H9 (cell line): Measurements from ENCODE around the gene PNPLA1. TPM values are rescaled to one million over a fixed set of nuclear protein-coding genes. Genes with fewer than 3 reads are reported as not detected.

Experiments used
- DNase-seq: peaks from one replicate; pipeline ENCODE4 v3.0.0-alpha.2; 2017
- H2AFZ ChIP-seq: one replicate; pipeline ENCODE4 v1.6.1; 2013; ENCODE audit warnings: mild to moderate bottlenecking, low read length, control low read depth, moderate library complexity
- H2AK5ac ChIP-seq: 2 replicates; pipeline ENCODE4 v1.6.1; 2013; ENCODE audit warnings: low read length, control low read depth, mixed read lengths; ENCODE audit not compliant: insufficient read length
- H2BK120ac ChIP-seq: one replicate; pipeline ENCODE4 v1.6.1; 2013; ENCODE audit warnings: low read depth, mild to moderate bottlenecking, low read length, control low read depth, inconsistent platforms; ENCODE audit not compliant: poor library complexity, severe bottlenecking
- H2BK12ac ChIP-seq: 2 replicates; pipeline ENCODE4 v1.6.1; 2013; ENCODE audit warnings: low read length, control low read depth, mixed read lengths, low read depth; ENCODE audit not compliant: insufficient read length
- H2BK15ac ChIP-seq: 2 replicates; pipeline ENCODE4 v1.6.1; 2013; ENCODE audit warnings: low read depth, low read length, control low read depth
- H2BK20ac ChIP-seq: one replicate; pipeline ENCODE4 v1.6.1; 2013; ENCODE audit warnings: low read depth, mild to moderate bottlenecking, low read length, control low read depth, inconsistent platforms; ENCODE audit not compliant: poor library complexity, severe bottlenecking
- H2BK5ac ChIP-seq: 2 replicates; pipeline ENCODE4 v1.6.1; 2013; ENCODE audit warnings: low read length, control low read depth, mixed read lengths; ENCODE audit not compliant: insufficient read length
- H3K14ac ChIP-seq: 2 replicates; pipeline ENCODE4 v1.6.1; 2013; ENCODE audit warnings: low read length, control low read depth; ENCODE audit not compliant: insufficient read depth
- H3K18ac ChIP-seq: 2 replicates; pipeline ENCODE4 v1.6.1; 2013; ENCODE audit warnings: low read depth, mild to moderate bottlenecking, mixed read lengths, low read length, control low read depth; ENCODE audit not compliant: insufficient read length
- H3K23ac ChIP-seq: 2 replicates; pipeline ENCODE4 v1.6.1; 2013; ENCODE audit warnings: low read length, control low read depth, mixed read lengths, low read depth; ENCODE audit not compliant: insufficient read length
- H3K23me2 ChIP-seq: 2 replicates; pipeline ENCODE4 v1.6.1; 2013; ENCODE audit warnings: low read depth, mild to moderate bottlenecking, mixed read lengths, low read length, control low read depth; ENCODE audit not compliant: insufficient read length, poor library complexity, severe bottlenecking
- H3K27ac ChIP-seq: 2 replicates; pipeline ENCODE4 v1.5.1; 2013; ENCODE audit warnings: low read length, control low read depth, mixed read lengths, low read depth; ENCODE audit not compliant: insufficient read length
- H3K27me3 ChIP-seq: 2 replicates; pipeline ENCODE4 v1.6.1; 2013; ENCODE audit warnings: low read length, control low read depth, inconsistent platforms; ENCODE audit not compliant: insufficient read depth
- H3K4ac ChIP-seq: 2 replicates; pipeline ENCODE4 v1.6.1; 2013; ENCODE audit warnings: low read depth, mild to moderate bottlenecking, control low read depth, inconsistent platforms, low read length, moderate library complexity
- H3K4me1 ChIP-seq: 2 replicates; pipeline ENCODE4 v1.6.1; 2013; ENCODE audit warnings: low read length, control low read depth, inconsistent platforms; ENCODE audit not compliant: insufficient read depth
- H3K4me2 ChIP-seq: 2 replicates; pipeline ENCODE4 v1.6.1; 2013; ENCODE audit warnings: low read length, control low read depth, mixed read lengths; ENCODE audit not compliant: insufficient read length, insufficient read depth
- H3K56ac ChIP-seq: 2 replicates; pipeline ENCODE4 v1.6.1; 2013; ENCODE audit warnings: low read depth, mild to moderate bottlenecking, mixed read lengths, low read length, control low read depth; ENCODE audit not compliant: insufficient read length
- H3K79me1 ChIP-seq: 2 replicates; pipeline ENCODE4 v1.6.1; 2013; ENCODE audit warnings: low read depth, mild to moderate bottlenecking, moderate library complexity, low read length, control low read depth, inconsistent platforms; ENCODE audit not compliant: insufficient read depth, poor library complexity, severe bottlenecking
- H3K79me2 ChIP-seq: 2 replicates; pipeline ENCODE4 v1.6.1; 2013; ENCODE audit warnings: low read length, control low read depth, inconsistent platforms; ENCODE audit not compliant: insufficient read depth
- H3K9ac ChIP-seq: 2 replicates; pipeline ENCODE4 v1.6.1; 2013; ENCODE audit warnings: low read length, control low read depth, mixed read lengths; ENCODE audit not compliant: insufficient read length; ENCODE audit errors: extremely low read depth
- H3K9me3 ChIP-seq: one replicate; pipeline ENCODE4 v1.6.1; 2013; ENCODE audit warnings: low read depth, low read length, inconsistent platforms; ENCODE audit not compliant: control insufficient read depth
- H3T11ph ChIP-seq: one replicate; pipeline ENCODE4 v1.6.1; 2013; ENCODE audit warnings: mild to moderate bottlenecking, low read length, control low read depth, inconsistent platforms
- H4K20me1 ChIP-seq: one replicate; pipeline ENCODE4 v1.6.1; 2013; ENCODE audit not compliant: control insufficient read depth, insufficient read length, insufficient read depth
- H4K5ac ChIP-seq: 2 replicates; pipeline ENCODE4 v1.6.1; 2013; ENCODE audit warnings: low read depth, mild to moderate bottlenecking, mixed read lengths, low read length, control low read depth; ENCODE audit not compliant: insufficient read length
- H4K8ac ChIP-seq: replicated peaks from 2 replicates; pipeline ENCODE4 v1.6.1; 2013; ENCODE audit warnings: low read length, control low read depth, mixed read lengths, low read depth; ENCODE audit not compliant: insufficient read length
- H4K91ac ChIP-seq: 2 replicates; pipeline ENCODE4 v1.6.1; 2013; ENCODE audit warnings: low read depth, mild to moderate bottlenecking, moderate library complexity, mixed read lengths, low read length, control low read depth; ENCODE audit not compliant: insufficient read length
- H3K27ac Mint-ChIP-seq, 3 experiments: 2 replicates in 2 of 3; 3 replicates in 1 of 3; pipeline ENCODE4 v1.8.0; 2020 to 2021; ENCODE audit warnings: mixed read lengths in 3 of 3, mild to moderate bottlenecking in 1 of 3, moderate library complexity in 1 of 3
- H3K27me3 Mint-ChIP-seq: 2 replicates; pipeline ENCODE4 v1.8.0; 2021; ENCODE audit warnings: low read depth, mild to moderate bottlenecking, moderate library complexity, mixed read lengths
- H3K36me3 Mint-ChIP-seq, 3 experiments: 2 replicates in 2 of 3; 3 replicates in 1 of 3; pipeline ENCODE4 v1.8.0; 2020 to 2021; ENCODE audit warnings: low read depth in 3 of 3, mixed read lengths in 3 of 3; ENCODE audit not compliant: insufficient read depth in 1 of 3
- H3K4me1 Mint-ChIP-seq, 2 experiments: 2 replicates each; pipeline ENCODE4 v1.8.0; 2020; ENCODE audit warnings: mixed read lengths in 2 of 2
- H3K4me3 Mint-ChIP-seq, 2 experiments: 2 replicates in 1 of 2; 3 replicates in 1 of 2; pipeline ENCODE4 v1.8.0; 2020 to 2021; ENCODE audit warnings: mild to moderate bottlenecking in 2 of 2, mixed read lengths in 2 of 2, moderate library complexity in 1 of 2
- H3K9me3 Mint-ChIP-seq, 2 experiments: 2 replicates in 1 of 2; 3 replicates in 1 of 2; pipeline ENCODE4 v1.8.0; 2020; ENCODE audit warnings: mild to moderate bottlenecking in 2 of 2, mixed read lengths in 2 of 2, moderate library complexity in 1 of 2
- CTCF ChIP-seq: fragments of 200-600 bp; sonication (generic); conservative IDR thresholded peaks from 3 replicates; pipeline ENCODE4 v1.8.0; 2021; ENCODE audit warnings: antibody characterized with exemption, mild to moderate bottlenecking
- WGBS: extraction: QIAGEN DNeasy Blood & Tissue Kit; methylation state at CpG from one replicate; pipeline ENCODE4 v1.1.7; 2013; ENCODE audit warnings: missing lambda C conversion rate, low lambda C conversion rate, mixed read lengths; ENCODE audit not compliant: insufficient read length; ENCODE audit errors: extremely low coverage; 5-methylcytosine and 5-hydroxymethylcytosine counted together
- total RNA-seq: library from RNA; stranded (reverse); gene quantifications from 2 replicates; pipeline ENCODE4 v1.2.1, GENCODE V29; 2021

The PNPLA1 gene
- total RNA-seq, 1 experiment from 2014 or later: 0.09 TPM

- H2BK5ac ChIP-seq: no peak overlapping the region
- H3K79me2 ChIP-seq: no peaks in the 10 kb centered on the region
- no peak overlapping the region for H3K27ac ChIP-seq
Measured at GRCh38 chr6:36330366-36330765, 60.5 kb downstream of the PNPLA1 start.

More at GRCh38 chr6:36330366-36330765, 60.5 kb downstream of the PNPLA1 start:
- H3K27ac Mint-ChIP-seq: no peak overlapping the region
- DNase-seq: no peak
- TF ChIP-seq CTCF: no peak
- H3K23ac ChIP-seq: no peak overlapping the region
- H3K4me2 ChIP-seq: no peak overlapping the region
- H3K4me3 Mint-ChIP-seq: no peak overlapping the region
- no peak overlapping the region for H3K14ac ChIP-seq
- H3K9me3 Mint-ChIP-seq: no peaks in the 10 kb centered on the region; a peak in 1 of 5 replicates
- no peaks in the 10 kb centered on the region for H3K9me3 ChIP-seq
- no CpG with 5 or more reads among the region's 14 CpGs for WGBS
- H3K27me3 Mint-ChIP-seq: peaks cover 15% of the 10 kb centered on the region
- no peak overlapping the region for H2BK12ac ChIP-seq
- no peak overlapping the region for H2AFZ ChIP-seq
- no peaks in the 10 kb centered on the region for H3K23me2 ChIP-seq
- H2BK20ac ChIP-seq: no peak overlapping the region
- no peak overlapping the region for H4K5ac ChIP-seq
- no peaks in the 10 kb centered on the region for H3K79me1 ChIP-seq
- no peak overlapping the region for H2AK5ac ChIP-seq
- H3T11ph ChIP-seq: no peak overlapping the region
- H3K36me3 Mint-ChIP-seq: no peaks in the 10 kb centered on the region
- H3K27me3 ChIP-seq: no peaks in the 10 kb centered on the region
- H3K9ac ChIP-seq: no peak overlapping the region
- H3K4me1 ChIP-seq: no peaks in the 10 kb centered on the region
- H3K18ac ChIP-seq: no peak overlapping the region
- peaks cover 32 to 53% of the 10 kb centered on the region in 2 experiments for H3K4me1 Mint-ChIP-seq
- no peaks in the 10 kb centered on the region for H4K20me1 ChIP-seq
- H4K91ac ChIP-seq: no peak overlapping the region
- H3K56ac ChIP-seq: no peak overlapping the region
- no peak overlapping the region for H4K8ac ChIP-seq
- no peak overlapping the region for H2BK15ac ChIP-seq
- no peak overlapping the region for H3K4ac ChIP-seq
- no peak overlapping the region for H2BK120ac ChIP-seq
